ENCODE data around the gene RASSF4.

The RASSF4 gene

GRCh38 chr10:44927352-44927751 is 32.2 kb upstream of the RASSF4 start:
- H3K4me3 ChIP-seq (ENCODE audit: low read length): no peak overlapping the region
- peak; percentile 56 for DNase-seq (ENCODE audit: low read depth)
- TF ChIP-seq CTCF (IDR thresholded peaks at IDR 0.05; ENCODE audit: insufficient read depth, low read depth, low read length, missing control alignments): no peak

- TF ChIP-seq CTCF (IDR thresholded peaks at IDR 0.05; ENCODE audit: insufficient read depth, low read depth, low read length, missing control alignments): no peak
- DNase-seq (ENCODE audit: low read depth): no peak
- H3K4me3 ChIP-seq (ENCODE audit: low read length): no peak overlapping the region
These were observed 31.1 kb upstream of the RASSF4 start for GRCh38 chr10:44928462-44928861.

- no peak overlapping the region for H3K4me3 ChIP-seq (ENCODE audit: low read length)
- no peak for DNase-seq (ENCODE audit: low read depth)
- no peak for TF ChIP-seq CTCF (IDR thresholded peaks at IDR 0.05; ENCODE audit: insufficient read depth, low read depth, low read length, missing control alignments)
These were observed 30.0 kb upstream of the RASSF4 start for GRCh38 chr10:44929356-44930255.

GRCh38 chr10:44930904-44931620 is 28.5 kb upstream of the RASSF4 start:
- H3K4me3 ChIP-seq (ENCODE audit: low read length): no peak overlapping the region
- no peak for TF ChIP-seq CTCF (IDR thresholded peaks at IDR 0.05; ENCODE audit: insufficient read depth, low read depth, low read length, missing control alignments)
- no peak for DNase-seq (ENCODE audit: low read depth)

- no peak for TF ChIP-seq CTCF (IDR thresholded peaks at IDR 0.05; ENCODE audit: insufficient read depth, low read depth, low read length, missing control alignments)
- no peak for DNase-seq (ENCODE audit: low read depth)
- H3K4me3 ChIP-seq (ENCODE audit: low read length): no peak overlapping the region
These were observed 27.7 kb upstream of the RASSF4 start for GRCh38 chr10:44931621-44932516.

- peak; percentile 94 for TF ChIP-seq CTCF (IDR thresholded peaks at IDR 0.05; ENCODE audit: insufficient read depth, low read depth, low read length, missing control alignments)
- no peak overlapping the region for H3K4me3 ChIP-seq (ENCODE audit: low read length)
- peak; percentile 74 for DNase-seq (ENCODE audit: low read depth)
These were observed 26.8 kb upstream of the RASSF4 start for GRCh38 chr10:44932517-44933450.
